IMR-90 (cell line): ENCODE results near the gene CTCFL. TPM values are rescaled to one million over a fixed set of nuclear protein-coding genes. Genes with fewer than 3 reads are reported as not detected.
"Not testable (repeated sequence)": the region's sequence is repeated elsewhere in the genome, so short reads cannot be mapped to it uniquely, and the experiment has no call there.

Experiments used
- ATAC-seq: fragments of 200-7000 bp; cut with Tn5 transposase; 2 replicates; pipeline ENCODE4 v1.9.1; 2020; ENCODE audit warnings: low read depth, mild to moderate bottlenecking, moderate library complexity
- BruUV-seq: library from RNA; stranded (reverse); fragments of 400-500 nt; replicated peaks from 2 replicates; lab custom pipeline; 2021; lab: Mats Ljungman, UMichigan
- CTCF ChIA-PET: fragments of 300-600 bp; formaldehyde crosslinking; extraction: SDS; loops from one replicate; lab custom pipeline; 2021; ENCODE audit warnings: antibody characterized with exemption; lab: Yijun Ruan, JAX
- POLR2A ChIA-PET: fragments of 300-600 bp; sonication (Branson Sonifier 250); formaldehyde crosslinking; loops from one replicate; lab custom pipeline; 2022; ENCODE audit warnings: antibody characterized with exemption; ENCODE audit not compliant: unreplicated experiment; lab: Charles Lee
- DNase-seq: peaks from one replicate; pipeline ENCODE4 v3.0.0; 2013
- H2AFZ ChIP-seq: replicated peaks from 2 replicates; pipeline ENCODE3; 2013; ENCODE audit warnings: low read length, mild to moderate bottlenecking; ENCODE audit not compliant: poor library complexity
- H2AK5ac ChIP-seq: 2 replicates; pipeline ENCODE4 v1.6.1; 2013; ENCODE audit warnings: low read depth, low read length, inconsistent platforms
- H2AK9ac ChIP-seq: replicated peaks from 2 replicates; pipeline ENCODE3; 2013; ENCODE audit warnings: mild to moderate bottlenecking, low read depth, low read length, moderate library complexity; ENCODE audit not compliant: poor library complexity
- H2BK120ac ChIP-seq: 2 replicates; pipeline ENCODE4 v1.6.1; 2013; ENCODE audit warnings: low read depth, low read length, inconsistent platforms
- H2BK15ac ChIP-seq: 3 replicates; pipeline ENCODE4 v1.6.1; 2013; ENCODE audit warnings: low read depth, low read length, inconsistent platforms
- H2BK20ac ChIP-seq: 2 replicates; pipeline ENCODE4 v1.6.1; 2013; ENCODE audit warnings: low read depth, mild to moderate bottlenecking, inconsistent platforms, low read length, moderate library complexity
- H2BK5ac ChIP-seq: 2 replicates; pipeline ENCODE4 v1.6.1; 2013; ENCODE audit warnings: mild to moderate bottlenecking, low read depth, low read length, inconsistent platforms; ENCODE audit not compliant: poor library complexity, severe bottlenecking
- H3K14ac ChIP-seq: replicated peaks from 2 replicates; pipeline ENCODE4 v1.6.1; 2013; ENCODE audit warnings: low read depth, low read length, inconsistent platforms
- H3K18ac ChIP-seq: 2 replicates; pipeline ENCODE4 v1.6.1; 2013; ENCODE audit warnings: low read depth, low read length, control low read depth
- H3K23ac ChIP-seq: 2 replicates; pipeline ENCODE4 v1.6.1; 2013; ENCODE audit warnings: low read depth, low read length, inconsistent platforms
- H3K27ac ChIP-seq: 2 replicates; pipeline ENCODE4 v1.5.1; 2013; ENCODE audit warnings: mild to moderate bottlenecking, control low read depth, low read length; ENCODE audit not compliant: insufficient read depth
- H3K27me3 ChIP-seq: 2 replicates; pipeline ENCODE4 v1.6.1; 2013; ENCODE audit warnings: low read length; ENCODE audit not compliant: control insufficient read depth, insufficient read depth
- H3K36me3 ChIP-seq: 2 replicates; pipeline ENCODE4 v1.6.1; 2013; ENCODE audit warnings: low read length, mixed read lengths; ENCODE audit not compliant: control insufficient read depth, insufficient read depth
- H3K4ac ChIP-seq: 2 replicates; pipeline ENCODE4 v1.6.1; 2013; ENCODE audit warnings: low read depth, low read length, inconsistent platforms
- H3K4me1 ChIP-seq: 2 replicates; pipeline ENCODE4 v1.6.1; 2013; ENCODE audit warnings: low read length, mixed read lengths; ENCODE audit not compliant: control insufficient read depth, insufficient read depth
- H3K4me2 ChIP-seq: 2 replicates; pipeline ENCODE4 v1.6.1; 2013; ENCODE audit warnings: low read depth, mild to moderate bottlenecking, control low read depth, low read length, moderate library complexity
- H3K4me3 ChIP-seq: 2 replicates; pipeline ENCODE4 v1.5.1; 2013; ENCODE audit warnings: low read depth, mild to moderate bottlenecking, control low read depth, low read length, moderate library complexity; ENCODE audit not compliant: insufficient read depth
- H3K56ac ChIP-seq: 2 replicates; pipeline ENCODE4 v1.6.1; 2013; ENCODE audit warnings: low read length, inconsistent platforms; ENCODE audit not compliant: insufficient read depth; ENCODE audit errors: extremely low read depth
- H3K79me1 ChIP-seq, 2 experiments: 2 replicates each; pipeline ENCODE4 v1.6.1; 2013; ENCODE audit warnings: low read length in 2 of 2, inconsistent platforms in 1 of 2, low read depth in 1 of 2
- H3K9ac ChIP-seq: 2 replicates; pipeline ENCODE4 v1.6.1; 2013; ENCODE audit warnings: low read depth, low read length, control low read depth
- H3K9me1 ChIP-seq: 2 replicates; pipeline ENCODE4 v1.6.1; 2013; ENCODE audit warnings: low read length, inconsistent platforms; ENCODE audit not compliant: insufficient read depth
- H3K9me3 ChIP-seq: 2 replicates; pipeline ENCODE4 v1.6.1; 2013; ENCODE audit warnings: low read length; ENCODE audit not compliant: control insufficient read depth, insufficient read depth
- H4K20me1 ChIP-seq: 2 replicates; pipeline ENCODE4 v1.6.1; 2013; ENCODE audit warnings: low read length, inconsistent platforms; ENCODE audit not compliant: insufficient read depth
- H4K5ac ChIP-seq: 2 replicates; pipeline ENCODE4 v1.6.1; 2013; ENCODE audit warnings: mild to moderate bottlenecking, low read depth, low read length, control low read depth
- H4K8ac ChIP-seq, 2 experiments: 2 replicates each; pipeline ENCODE4 v1.6.1; 2013; ENCODE audit warnings: low read depth in 2 of 2, low read length in 2 of 2, control low read depth in 1 of 2, inconsistent platforms in 1 of 2
- H4K91ac ChIP-seq: 2 replicates; pipeline ENCODE4 v1.6.1; 2013; ENCODE audit warnings: low read depth, low read length, inconsistent platforms; ENCODE audit not compliant: insufficient read depth
- WGBS, 2 experiments: methylation state at CpG; one replicate each; pipeline versions ENCODE4 v1.1.5 to v1.1.7; 2013; ENCODE audit warnings: missing lambda C conversion rate in 2 of 2; ENCODE audit not compliant: insufficient read length in 1 of 2; ENCODE audit errors: extremely low coverage in 2 of 2; 5-methylcytosine and 5-hydroxymethylcytosine counted together
- dilution Hi-C: fragments of 300-500 bp; cut with HindIII; formaldehyde crosslinking; loops from one replicate; pipeline ENCODE4 v1.14.3; 2018; ENCODE audit warnings: low sequenced_read_pairs; ENCODE audit not compliant: unreplicated experiment
- in situ Hi-C: fragments of 300-500 bp; cut with MboI; formaldehyde crosslinking; loops from 3 replicates; pipeline ENCODE4 v1.14.3; 2019; ENCODE audit warnings: low sequenced_read_pairs, inconsistent platforms, mixed read lengths
- intact Hi-C: fragments of 100-400 bp; cut with micrococcal nuclease; formaldehyde crosslinking; loops from 2 replicates; pipeline ENCODE4 v1.10.0; 2022
- polyA plus RNA-seq, 3 experiments: library from polyadenylated mRNA; depleted of rRNA; stranded (reverse); fragments of >200 nt; gene quantifications; 2 replicates each; pipeline ENCODE4 v1.2.3, GENCODE V29; 2012; ENCODE audit warnings: low replicate concordance in 1 of 3
- total RNA-seq: library from RNA; depleted of rRNA; stranded (reverse); fragments of >200 nt; gene quantifications from 2 replicates; pipeline ENCODE4 v1.2.3, GENCODE V29; 2012

Gene CTCFL
- total and polyA plus RNA-seq, 2 of the 4 experiments (the other 2 are of a cell fraction) = not detected

DNA sequence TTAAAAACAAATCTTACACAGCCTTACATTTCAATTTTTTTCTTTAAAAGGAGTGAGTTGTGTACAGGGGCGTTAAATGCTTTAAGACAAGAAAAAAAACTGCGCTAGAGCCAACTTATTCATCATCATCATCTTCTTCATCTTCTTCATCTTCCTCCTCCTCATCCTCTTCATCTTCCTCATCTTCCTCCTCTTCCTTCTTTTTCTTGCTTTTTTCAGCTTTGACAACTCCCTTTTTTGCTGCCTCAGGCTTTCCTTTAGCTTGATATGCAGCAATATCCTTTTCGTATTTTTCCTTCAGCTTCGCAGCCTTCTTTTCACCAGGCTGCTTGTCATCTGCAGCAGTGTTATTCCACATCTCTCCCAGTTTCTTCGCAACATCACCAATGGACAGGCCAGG is 36.7 kb downstream of the CTCFL start:
- H3K4ac ChIP-seq, ATAC-seq, H3K79me1 ChIP-seq, H4K20me1 ChIP-seq, H3K14ac ChIP-seq, H2AK9ac ChIP-seq, H2BK120ac ChIP-seq, H2AK5ac ChIP-seq, H4K91ac ChIP-seq, H3K9me3 ChIP-seq, H3K4me1 ChIP-seq, H3K9me1 ChIP-seq, H2BK20ac ChIP-seq, POLR2A ChIA-PET, BruUV-seq, H3K27ac ChIP-seq, H4K8ac ChIP-seq, H3K9ac ChIP-seq, intact Hi-C loops, H2BK5ac ChIP-seq, in situ Hi-C loops, H3K36me3 ChIP-seq, H3K18ac ChIP-seq, H3K4me2 ChIP-seq, H2BK15ac ChIP-seq, CTCF ChIA-PET, H2AFZ ChIP-seq, H4K5ac ChIP-seq, H3K27me3 ChIP-seq, dilution Hi-C loops, DNase-seq, H3K56ac ChIP-seq, H3K4me3 ChIP-seq, H3K23ac ChIP-seq: not testable (repeated sequence)
- WGBS, 2 experiments = 92% methylated on average over 2 of the region's 5 CpGs; no CpG with 5 or more reads in 1 of the 2 experiments
